HCT116 (cell line): ENCODE results near the gene ZSWIM6. TPM values are rescaled to one million over a fixed set of nuclear protein-coding genes. Genes with fewer than 3 reads are reported as not detected.

Experiments used
- ATAC-seq: fragments of 200-7000 bp; cut with Tn5 transposase; 2 replicates; pipeline ENCODE4 v1.9.1; 2020; ENCODE audit warnings: mild to moderate bottlenecking, moderate library complexity
- BruUV-seq: library from RNA; stranded (reverse); fragments of 400-500 nt; replicated peaks from 2 replicates; lab custom pipeline; 2021; lab: Mats Ljungman, UMichigan
- CTCF ChIA-PET: fragments of 300-600 bp; sonication (Branson Sonifier 250); formaldehyde crosslinking; loops from one replicate; lab custom pipeline; 2021; ENCODE audit warnings: antibody characterized with exemption; lab: Charles Lee
- POLR2A ChIA-PET: fragments of 300-600, 350-600 bp; sonication (Branson Sonifier 250); formaldehyde crosslinking; loops from one replicate; lab custom pipeline; 2021; ENCODE audit warnings: antibody characterized with exemption; lab: Charles Lee
- RAD21 ChIA-PET, 2 experiments: fragments of 300-600 bp; sonication (Branson Sonifier 250); formaldehyde crosslinking; loops; one replicate each; lab custom pipeline; 2023; ENCODE audit warnings: low total read pairs in 2 of 2; ENCODE audit not compliant: uncharacterized antibody in 2 of 2, unreplicated experiment in 2 of 2, low non-redundant PET in 1 of 2; lab: Charles Lee
- DNase-seq: peaks from one replicate; pipeline ENCODE4 v3.0.0-alpha.2; 2010; ENCODE audit warnings: low read depth, low spot score
- H2AFZ ChIP-seq: fragments of 200-600 bp; shearing (Covaris generic), sonication (generic); 2 replicates; pipeline ENCODE4 v1.6.1; 2017; ENCODE audit warnings: low read depth, mixed run types, mixed read lengths, antibody characterized with exemption, low read length; ENCODE audit not compliant: poor library complexity, severe bottlenecking
- H3K27ac ChIP-seq: 2 replicates; pipeline ENCODE4 v1.5.1; 2012; ENCODE audit warnings: low read depth, low read length
- H3K27me3 ChIP-seq: fragments of 200-600 bp; sonication (generic); 2 replicates; pipeline ENCODE4 v1.6.1; 2016; ENCODE audit warnings: mixed run types, low read length, mixed read lengths; ENCODE audit not compliant: insufficient read depth
- H3K36me3 ChIP-seq, 2 experiments: fragments of 200-500 bp in 1 of 2; fragments of 200-600 bp in 1 of 2; sonication (Bioruptor generic) in 1 of 2; sonication (generic) in 1 of 2; 2 replicates each; pipeline versions ENCODE4 v1.5.1 to v1.6.1; 2014 to 2016; ENCODE audit warnings: low read length in 2 of 2, inconsistent platforms in 1 of 2, mixed read lengths in 1 of 2, mixed run types in 1 of 2; ENCODE audit not compliant: insufficient read depth in 2 of 2, control insufficient read depth in 1 of 2
- H3K4me1 ChIP-seq, 2 experiments: fragments of 200-600 bp in 1 of 2; sonication (generic) in 1 of 2; 2 replicates each; pipeline versions ENCODE4 v1.5.1 to v1.6.1; 2012 to 2017; ENCODE audit warnings: low read length in 2 of 2, inconsistent platforms in 1 of 2, mild to moderate bottlenecking in 1 of 2, mixed read lengths in 1 of 2, mixed run types in 1 of 2, moderate library complexity in 1 of 2; ENCODE audit not compliant: insufficient read depth in 2 of 2, control insufficient read depth in 1 of 2
- H3K4me2 ChIP-seq: fragments of 200-600 bp; sonication (generic); 2 replicates; pipeline ENCODE4 v1.6.1; 2017; ENCODE audit warnings: mixed run types, low read length, mixed read lengths
- H3K4me3 ChIP-seq, 2 experiments: fragments of 200-600 bp in 1 of 2; sonication (generic) in 1 of 2; replicated peaks in 1 of 2; 2 replicates each; pipeline ENCODE4 v1.5.1; 2011 to 2016; ENCODE audit warnings: low read length in 2 of 2, control low read depth in 1 of 2, low read depth in 1 of 2, mild to moderate bottlenecking in 1 of 2, mixed read lengths in 1 of 2, mixed run types in 1 of 2
- H3K79me2 ChIP-seq: fragments of 200-600 bp; sonication (generic); 2 replicates; pipeline ENCODE4 v1.6.1; 2017; ENCODE audit warnings: mild to moderate bottlenecking, mixed run types, low read length, moderate library complexity, mixed read lengths; ENCODE audit not compliant: insufficient read depth
- H3K9ac ChIP-seq: fragments of 200-600 bp; sonication (generic); 2 replicates; pipeline ENCODE4 v1.6.1; 2016; ENCODE audit warnings: low read length, mixed read lengths
- H3K9me2 ChIP-seq: fragments of 200-600 bp; sonication (generic), shearing (Covaris generic); 2 replicates; pipeline ENCODE4 v1.6.1; 2017; ENCODE audit warnings: mixed run types, mild to moderate bottlenecking, moderate library complexity; ENCODE audit not compliant: insufficient read depth
- H3K9me3 ChIP-seq, 2 experiments: fragments of 200-500 bp in 1 of 2; fragments of 200-600 bp in 1 of 2; sonication (Bioruptor generic) in 1 of 2; sonication (generic) in 1 of 2; 2 replicates each; pipeline ENCODE4 v1.6.1; 2014 to 2017; ENCODE audit warnings: low read length in 2 of 2, mixed read lengths in 2 of 2, inconsistent platforms in 1 of 2, low read depth in 1 of 2, mild to moderate bottlenecking in 1 of 2, mixed run types in 1 of 2, moderate library complexity in 1 of 2; ENCODE audit not compliant: control insufficient read depth in 1 of 2, insufficient read depth in 1 of 2
- H4K20me1 ChIP-seq: fragments of 200-600 bp; sonication (generic), shearing (Covaris generic); 2 replicates; pipeline ENCODE4 v1.6.1; 2017; ENCODE audit warnings: mixed run types, mild to moderate bottlenecking, moderate library complexity; ENCODE audit not compliant: insufficient read depth
- ATF3 ChIP-seq: IDR thresholded peaks from 2 replicates; pipeline ENCODE4 v1.6.1; 2012
- CEBPB ChIP-seq: IDR thresholded peaks from 2 replicates; pipeline ENCODE4 v1.6.1; 2012; ENCODE audit warnings: low read depth
- CTCF ChIP-seq, 3 experiments: fragments of 200-600 bp in 1 of 3; sonication (generic) in 1 of 3; IDR thresholded peaks in 2 of 3; conservative IDR thresholded peaks in 1 of 3; 2 replicates each; pipeline ENCODE4 v1.5.1; 2012 to 2017; ENCODE audit warnings: low read depth in 2 of 3, low read length in 2 of 3, antibody characterized with exemption in 1 of 3, borderline replicate concordance in 1 of 3, control low read depth in 1 of 3, mild to moderate bottlenecking in 1 of 3, mixed read lengths in 1 of 3, mixed run types in 1 of 3, moderate library complexity in 1 of 3; ENCODE audit not compliant: insufficient read depth in 1 of 3
- EGR1 ChIP-seq: IDR thresholded peaks from 2 replicates; pipeline ENCODE4 v1.6.1; 2012; ENCODE audit warnings: low read depth
- ELF1 ChIP-seq: IDR thresholded peaks from 2 replicates; pipeline ENCODE4 v1.6.1; 2012; ENCODE audit warnings: low read depth, borderline replicate concordance
- EZH2 ChIP-seq: fragments of 200-600 bp; sonication (generic); IDR thresholded peaks from 2 replicates; pipeline ENCODE4 v1.6.1; 2017; ENCODE audit warnings: antibody characterized with exemption, mixed run types
- EZH2phosphoT487 ChIP-seq: fragments of 200-600 bp; IDR thresholded peaks from 2 replicates; pipeline ENCODE4 v1.6.1; 2018; ENCODE audit warnings: antibody characterized with exemption, borderline replicate concordance
- FOSL1 ChIP-seq: IDR thresholded peaks from 2 replicates; pipeline ENCODE4 v1.6.1; 2012; ENCODE audit warnings: low read depth
- JUND ChIP-seq: IDR thresholded peaks from 2 replicates; pipeline ENCODE4 v1.6.1; 2012
- MAX ChIP-seq: IDR thresholded peaks from 2 replicates; pipeline ENCODE4 v1.6.1; 2012
- POLR2AphosphoS5 ChIP-seq: IDR thresholded peaks from 2 replicates; pipeline ENCODE4 v1.6.1; 2011; ENCODE audit warnings: mild to moderate bottlenecking, low read depth, low read length, moderate library complexity
- RAD21 ChIP-seq: IDR thresholded peaks from 2 replicates; pipeline ENCODE4 v1.6.1; 2012; ENCODE audit warnings: low read depth, mild to moderate bottlenecking
- SIN3A ChIP-seq: IDR thresholded peaks from 2 replicates; pipeline ENCODE4 v1.6.1; 2012; ENCODE audit warnings: low read depth
- SRF ChIP-seq: IDR thresholded peaks from 2 replicates; pipeline ENCODE4 v1.6.1; 2012; ENCODE audit warnings: low read depth
- ZFX ChIP-seq: fragments of 450-650 bp; IDR thresholded peaks from 2 replicates; pipeline ENCODE4 v1.6.1; 2017
- intact Hi-C: fragments of 100-400 bp; cut with micrococcal nuclease; formaldehyde crosslinking; loops from 2 replicates; pipeline ENCODE4 v1.10.0; 2022
- total RNA-seq: library from RNA; stranded (reverse); gene quantifications from one replicate; pipeline ENCODE4 v1.2.1, GENCODE V29; 2021; ENCODE audit not compliant: unreplicated experiment

The ZSWIM6 gene
- total RNA-seq, 1 experiment from 2014 or later, result 7.4 TPM

DNA sequence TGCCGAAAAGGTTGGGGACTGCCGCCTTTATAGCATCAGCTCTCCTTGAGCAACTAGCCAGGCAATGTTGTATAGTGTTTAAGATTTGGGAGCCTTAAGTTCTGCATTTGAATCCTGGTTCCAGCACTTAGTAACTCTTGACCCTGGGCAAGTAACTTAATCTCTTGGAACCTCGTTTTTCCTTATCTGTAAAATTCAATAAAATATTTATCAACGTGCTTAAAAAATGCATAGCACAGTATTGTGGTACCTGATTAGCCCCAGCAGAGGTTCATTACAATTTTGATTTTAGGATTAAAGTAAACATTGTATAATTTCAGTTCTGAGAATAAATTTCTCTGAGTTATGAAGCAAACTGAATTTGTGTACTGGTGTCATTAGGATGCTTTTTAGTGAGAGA, 66.4 kb downstream of the ZSWIM6 start:
- no peak for TF ChIP-seq SRF
- Histone ChIP-seq H3K4me2 (no peak overlapping the region), H3K79me2 (peaks cover 47% of the 10 kb centered on the region), H3K9me2 (no peaks in the 10 kb centered on the region), H3K4me3 (no peak overlapping the region), H2AFZ (no peak overlapping the region), H3K27ac (no peak overlapping the region), H3K36me3 (no peaks in the 10 kb centered on the region), H3K9ac (no peak overlapping the region), H3K4me1 (peaks cover 0 to 4% of the 10 kb centered on the region in 2 experiments; a peak in 1 of 4 replicates), H3K9me3 (no peaks in the 10 kb centered on the region), H3K27me3 (no peaks in the 10 kb centered on the region), H4K20me1 (no peaks in the 10 kb centered on the region)
- ChIA-PET RAD21 (no interaction called here), POLR2A (no interaction called here), CTCF (no interaction called here)
- no TSS peak for BruUV-seq
- no peak for DNase-seq
- ATAC-seq, result no peak
- intact Hi-C loops, result no loop called here

DNA sequence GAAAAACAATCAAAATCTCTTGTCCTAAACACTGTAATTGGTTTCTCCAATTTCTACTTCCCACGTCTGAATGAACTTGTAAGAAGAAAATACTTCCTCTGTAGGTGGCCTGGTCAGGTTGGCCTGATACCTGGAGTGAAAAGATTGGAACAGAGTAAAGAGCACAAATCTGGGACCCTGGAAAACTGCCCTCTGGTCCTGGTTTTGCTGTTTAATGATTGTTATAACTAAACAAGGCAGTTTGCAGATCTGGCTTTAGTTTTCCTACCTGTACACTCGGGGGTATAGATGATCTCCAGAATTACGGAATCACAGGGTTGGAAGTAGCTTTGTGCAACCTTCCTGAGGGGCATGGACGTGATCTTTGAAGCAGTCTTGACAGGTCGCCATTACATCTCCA, 67.6 kb downstream of the ZSWIM6 start:
- ATAC-seq, result no peak
- no peaks in the 10 kb centered on the region for H3K9me2 ChIP-seq
- H3K36me3 ChIP-seq, result no peaks in the 10 kb centered on the region
- H3K4me2 ChIP-seq, result no peak overlapping the region
- H3K4me1 ChIP-seq, result no peaks in the 10 kb centered on the region
- H3K9me3 ChIP-seq, result no peaks in the 10 kb centered on the region
- CTCF ChIA-PET, result no interaction called here
- no peak overlapping the region for H3K9ac ChIP-seq
- intact Hi-C loops, result loop anchor here (10.0 kb wide), 1 partner anchor 345 kb away; no protein-coding TSS in a partner anchor
- RAD21 ChIA-PET, result no interaction called here
- H3K27ac ChIP-seq, result no peak overlapping the region
- TF ChIP-seq ELF1 (no peak), CTCF (IDR thresholded peaks at IDR 0.05 in 2 of 3, conservative IDR thresholded peaks at IDR 0.05 in 1 of 3; ENCODE audit: borderline replicate concordance in 1 of 3, insufficient read depth in 1 of 3, low read depth in 2 of 3, low read length in 2 of 3) (no peak), JUND (no peak), SIN3A (no peak), ZFX (no peak), EZH2 (no peak), POLR2AphosphoS5 (no peak), EZH2phosphoT487 (no peak), RAD21 (no peak), ATF3 (no peak), EGR1 (no peak), MAX (no peak), CEBPB (no peak), FOSL1 (no peak)
- H2AFZ ChIP-seq, result no peak overlapping the region
- no peaks in the 10 kb centered on the region for H3K27me3 ChIP-seq
- no peak for DNase-seq
- H3K79me2 ChIP-seq, result peaks cover 45% of the 10 kb centered on the region
- POLR2A ChIA-PET, result no interaction called here
- no peaks in the 10 kb centered on the region for H4K20me1 ChIP-seq
- no TSS peak for BruUV-seq
- H3K4me3 ChIP-seq, result no peak overlapping the region
